ENCODE data around the gene SRP68.

Gene SRP68

DNA sequence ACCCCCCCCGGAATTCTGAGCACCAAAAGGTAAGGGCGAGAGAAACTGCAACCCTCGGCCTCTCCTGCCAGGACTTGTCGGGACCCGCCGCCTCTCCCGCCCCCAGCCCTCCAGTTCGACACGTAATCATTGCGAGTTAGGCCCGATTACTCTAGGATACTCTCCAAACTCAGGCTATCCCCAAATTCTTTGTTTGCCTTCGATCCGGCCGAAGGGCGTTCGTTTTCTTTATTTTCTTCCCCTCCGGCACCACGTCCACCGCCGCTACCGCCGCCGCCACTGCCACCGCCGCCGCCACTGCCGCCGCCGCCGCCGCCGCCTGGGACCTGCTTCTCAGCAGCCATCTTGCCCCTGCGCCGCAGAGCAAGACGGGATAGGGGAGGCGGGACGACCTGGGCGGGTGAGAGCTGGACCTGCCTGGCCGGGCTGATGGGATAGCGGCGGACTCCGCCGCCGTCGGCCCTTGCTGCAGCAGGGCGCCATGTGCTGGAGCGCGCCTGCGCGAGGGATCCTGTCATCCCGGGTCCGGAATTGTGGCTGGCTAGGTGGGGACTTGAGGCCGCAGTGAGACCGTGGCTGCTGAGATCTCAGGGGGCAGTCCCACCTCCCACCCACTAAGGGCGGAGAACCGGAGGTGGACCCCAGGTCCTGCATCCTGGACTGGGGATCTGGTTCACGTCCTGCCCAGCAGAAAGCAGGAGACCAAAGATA lies at the start of gene SRP68:
Gene SRP68 (minus strand): TSS at position 370 of the 711 bp plus-strand sequence. CDS start 26 bp downstream, at position 344.
- peak; percentile 89 for DNase-seq (ENCODE audit: low spot score)

DNA sequence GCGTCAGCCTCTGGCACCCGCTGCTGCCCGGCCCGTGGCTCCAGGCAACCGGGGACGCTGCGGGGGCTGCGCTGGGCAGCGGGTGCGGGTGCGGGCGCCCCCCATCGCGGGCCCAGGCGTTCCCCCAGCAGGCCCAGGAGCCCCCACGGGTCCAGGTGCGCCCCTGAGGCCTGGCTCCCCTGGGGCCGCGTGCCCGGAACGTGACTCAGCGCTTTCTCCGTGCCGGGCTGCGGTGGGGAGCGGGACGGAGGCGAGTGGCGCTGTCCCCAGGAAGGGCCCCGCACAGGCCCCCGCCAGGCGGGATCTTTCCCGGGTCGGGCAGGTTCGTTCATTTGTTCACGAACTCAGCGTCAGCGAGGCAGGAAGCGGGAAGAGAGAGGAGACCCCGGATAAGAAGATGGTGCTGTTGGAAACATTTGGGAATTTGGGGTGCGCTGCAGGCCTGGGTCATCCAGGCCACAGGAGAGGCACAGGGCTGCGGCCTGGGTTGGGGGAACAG lies 49.7 kb upstream of the SRP68 start:
- no peak for DNase-seq (ENCODE audit: low spot score)

DNA sequence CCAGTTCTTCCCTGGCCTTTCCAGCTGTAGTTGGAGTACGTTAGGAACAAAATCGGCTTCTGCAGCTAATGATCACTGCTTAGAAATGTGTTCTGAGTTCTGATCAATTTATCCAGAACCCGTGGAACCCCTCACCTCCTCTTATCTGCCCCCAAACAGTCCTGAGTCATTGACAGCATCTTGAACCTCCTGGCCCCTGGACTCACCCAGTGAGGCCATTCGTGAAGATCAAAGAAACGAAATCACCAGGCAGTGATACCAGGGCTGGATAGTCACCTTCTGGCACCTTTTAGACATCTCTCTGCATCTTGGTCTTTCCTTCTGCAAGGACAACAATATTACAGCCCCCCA lies 48.3 kb upstream of the SRP68 start:
- DNase-seq (ENCODE audit: low spot score), result no peak

DNA sequence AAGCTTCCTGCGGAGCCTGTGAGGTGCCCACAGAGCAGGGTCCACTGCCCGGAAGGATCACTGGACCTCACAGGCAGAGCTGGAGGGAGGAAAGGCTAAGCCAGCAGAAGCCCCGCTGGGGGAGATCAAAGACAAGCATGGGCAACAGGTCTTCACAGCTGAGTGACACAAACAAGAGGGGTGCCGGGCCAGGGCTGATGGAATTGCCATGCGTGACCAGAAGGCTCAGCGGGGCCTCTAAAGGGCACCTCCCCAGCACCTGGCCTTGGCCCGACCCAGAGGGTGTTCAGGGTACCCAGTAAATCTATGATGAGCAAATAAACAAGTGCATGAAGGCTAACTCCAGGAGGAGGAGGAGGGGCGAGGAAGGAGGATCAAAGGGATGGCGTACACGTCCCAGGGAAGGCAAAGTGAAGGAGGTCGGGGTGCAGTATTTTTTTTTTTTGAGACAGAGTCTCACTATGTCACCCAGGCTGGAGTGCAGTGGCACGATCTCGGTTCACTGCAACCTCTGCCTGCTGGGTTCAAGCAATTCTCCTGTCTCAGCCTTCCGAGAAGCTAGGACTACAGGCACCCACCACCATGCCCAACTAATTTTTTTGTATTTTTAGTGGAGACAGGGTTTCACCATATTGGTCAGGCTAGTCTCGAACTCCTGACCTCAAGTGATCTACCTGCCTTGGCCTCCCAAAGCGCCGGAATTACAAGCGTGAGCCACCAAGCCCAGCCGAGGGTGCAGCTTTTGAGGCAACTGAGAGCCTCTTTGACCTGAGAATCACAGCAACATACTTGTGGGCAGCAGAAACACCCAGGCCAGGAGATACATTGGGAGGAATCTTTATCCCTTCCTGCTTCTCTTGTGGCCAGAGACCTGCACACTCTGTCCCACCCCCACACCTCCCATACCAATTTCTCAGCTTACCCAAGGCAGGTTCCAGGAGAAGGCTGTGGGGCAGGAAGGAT lies 47.4 kb upstream of the SRP68 start:
- DNase-seq (ENCODE audit: low spot score), result no peak

DNA sequence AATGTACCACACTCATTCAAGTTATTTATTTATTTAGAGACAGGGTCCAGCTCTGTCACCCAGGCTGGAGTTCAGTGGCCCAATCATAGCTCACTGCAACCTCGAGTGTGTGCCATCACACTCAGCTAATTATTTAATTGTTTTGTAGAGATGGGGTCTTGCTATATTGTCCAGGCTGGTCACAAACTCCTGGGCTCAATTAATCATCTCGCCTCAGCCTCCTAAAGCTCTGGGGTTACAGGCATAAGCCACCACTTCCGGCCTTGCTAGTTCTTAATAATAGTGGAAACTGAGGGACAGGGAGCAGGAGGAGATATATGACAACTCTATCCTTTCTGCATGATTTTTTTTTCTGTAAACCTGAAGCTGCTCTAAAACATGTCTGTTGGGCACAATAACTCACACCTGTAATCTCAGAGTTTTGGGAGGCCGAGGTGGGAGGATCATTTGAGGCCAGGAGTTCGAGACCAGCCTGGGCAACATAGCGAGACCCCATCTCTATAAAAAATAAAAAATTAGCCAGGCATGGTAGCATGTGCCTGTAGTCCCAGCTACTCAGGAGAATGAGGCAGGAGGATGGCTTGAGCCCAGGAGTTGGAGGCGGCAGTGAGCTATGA lies 42.9 kb upstream of the SRP68 start:
- DNase-seq (ENCODE audit: low spot score), result no peak

DNA sequence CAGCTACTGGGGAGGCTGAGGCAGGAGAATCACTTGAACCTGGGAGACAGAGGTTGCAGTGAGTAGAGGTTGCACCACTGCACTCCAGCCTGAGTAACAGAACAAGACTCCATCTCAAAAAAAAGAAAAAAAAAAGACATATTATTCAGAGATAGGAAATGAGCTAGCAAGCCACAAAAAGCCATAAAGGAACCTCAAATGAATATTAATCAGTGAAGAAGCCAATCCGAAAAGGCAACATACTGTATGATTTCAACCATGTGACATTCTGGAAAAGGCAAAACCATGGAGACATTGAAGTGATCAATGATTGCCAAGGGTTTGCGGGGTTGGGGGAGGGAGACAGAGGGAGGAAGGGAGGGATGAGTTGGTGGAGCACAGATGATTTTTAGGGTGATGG lies 39.6 kb upstream of the SRP68 start:
- no peak for DNase-seq (ENCODE audit: low spot score)

DNA sequence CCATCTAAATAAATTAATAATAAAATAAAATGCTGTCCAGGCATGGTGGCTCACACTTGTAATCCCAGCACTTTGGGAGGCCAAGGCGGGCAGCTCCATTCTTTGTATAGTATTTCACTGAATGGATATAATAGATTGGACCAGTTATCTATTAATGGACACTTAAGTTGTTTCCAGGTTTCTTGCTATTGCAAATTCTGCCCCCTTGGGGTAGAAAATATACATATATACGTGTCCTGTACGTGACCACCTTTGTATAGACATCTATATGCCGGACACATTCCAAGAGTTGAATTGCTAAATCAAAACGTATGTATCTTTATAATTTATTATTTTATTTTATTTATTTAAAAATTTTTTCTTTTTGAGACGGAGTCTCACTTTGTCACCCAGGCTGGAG lies 35.2 kb upstream of the SRP68 start:
- DNase-seq (ENCODE audit: low spot score), result no peak

DNA sequence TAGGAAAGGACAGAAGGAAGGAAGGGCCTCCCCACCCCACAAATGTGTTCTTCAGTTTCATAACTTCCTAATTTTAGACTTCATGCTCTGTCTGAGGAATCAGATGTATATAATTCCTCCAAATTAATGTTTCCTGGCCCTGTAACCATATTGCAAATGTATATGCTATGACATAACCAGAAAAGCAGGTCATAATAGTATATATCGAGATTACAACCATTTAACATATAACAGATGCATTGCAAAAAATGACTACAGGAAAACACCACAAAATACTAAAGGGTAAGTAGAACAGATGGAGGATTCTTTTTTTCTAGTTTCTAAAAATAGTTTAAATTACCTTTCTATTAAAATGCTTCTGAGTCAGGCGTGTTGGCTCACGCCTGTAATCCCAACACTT lies 34.4 kb upstream of the SRP68 start:
- DNase-seq (ENCODE audit: low spot score), result no peak

DNA sequence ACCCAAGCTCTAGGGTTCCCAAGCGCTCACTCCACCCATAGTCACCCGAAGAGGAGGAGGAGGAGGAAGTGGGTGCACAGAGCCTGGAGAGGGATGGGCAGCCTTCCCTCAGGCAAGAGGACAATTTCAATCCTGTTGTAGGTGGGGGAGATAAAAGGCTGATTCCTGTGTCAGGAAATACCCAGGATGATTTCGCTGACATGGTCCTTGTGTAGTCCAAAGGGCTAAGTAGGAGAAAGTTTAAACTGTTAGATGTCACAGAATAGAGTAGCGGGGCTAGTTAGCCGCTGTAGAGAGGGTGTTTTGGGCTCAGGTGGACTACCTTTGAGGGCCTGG lies 32.5 kb upstream of the SRP68 start:
- no peak for DNase-seq (ENCODE audit: low spot score)

DNA sequence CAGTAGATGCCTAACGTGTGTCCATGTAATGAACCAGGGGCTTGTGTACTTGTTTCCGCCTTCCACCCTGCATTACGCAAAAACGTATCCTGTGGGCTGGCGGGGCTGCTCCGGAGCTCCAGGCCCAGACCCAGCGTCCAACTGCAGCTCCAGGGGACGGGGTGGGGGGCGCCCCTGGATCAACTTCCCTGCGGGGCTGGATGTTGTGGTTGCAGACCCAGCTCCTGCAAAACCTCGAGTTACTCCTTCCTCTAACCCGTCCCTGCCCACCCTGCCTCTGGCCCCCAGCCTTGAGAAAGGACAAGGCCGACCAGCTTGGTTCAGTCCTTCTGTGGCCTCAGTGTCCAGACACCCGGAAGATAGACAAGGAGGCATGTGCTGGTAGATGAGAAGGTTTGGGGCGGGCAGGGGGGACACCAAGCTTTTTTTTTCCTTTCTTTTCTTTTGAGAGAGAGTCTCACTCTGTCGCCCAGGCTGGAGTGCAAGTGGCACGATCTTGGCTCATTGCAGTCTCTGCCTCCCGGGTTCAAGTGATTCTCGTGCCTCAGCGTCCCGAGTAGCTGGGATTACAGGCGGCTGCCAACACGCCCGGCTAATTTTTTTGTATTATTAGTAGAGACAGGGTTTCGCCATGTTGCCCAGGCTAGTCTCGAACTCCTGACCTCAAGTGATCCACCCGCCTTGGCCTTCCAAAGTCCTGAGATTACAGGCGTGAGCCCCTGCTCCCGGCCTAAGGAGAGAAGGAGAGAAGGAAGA lies 32.0 kb upstream of the SRP68 start:
- DNase-seq (ENCODE audit: low spot score), result no peak

DNA sequence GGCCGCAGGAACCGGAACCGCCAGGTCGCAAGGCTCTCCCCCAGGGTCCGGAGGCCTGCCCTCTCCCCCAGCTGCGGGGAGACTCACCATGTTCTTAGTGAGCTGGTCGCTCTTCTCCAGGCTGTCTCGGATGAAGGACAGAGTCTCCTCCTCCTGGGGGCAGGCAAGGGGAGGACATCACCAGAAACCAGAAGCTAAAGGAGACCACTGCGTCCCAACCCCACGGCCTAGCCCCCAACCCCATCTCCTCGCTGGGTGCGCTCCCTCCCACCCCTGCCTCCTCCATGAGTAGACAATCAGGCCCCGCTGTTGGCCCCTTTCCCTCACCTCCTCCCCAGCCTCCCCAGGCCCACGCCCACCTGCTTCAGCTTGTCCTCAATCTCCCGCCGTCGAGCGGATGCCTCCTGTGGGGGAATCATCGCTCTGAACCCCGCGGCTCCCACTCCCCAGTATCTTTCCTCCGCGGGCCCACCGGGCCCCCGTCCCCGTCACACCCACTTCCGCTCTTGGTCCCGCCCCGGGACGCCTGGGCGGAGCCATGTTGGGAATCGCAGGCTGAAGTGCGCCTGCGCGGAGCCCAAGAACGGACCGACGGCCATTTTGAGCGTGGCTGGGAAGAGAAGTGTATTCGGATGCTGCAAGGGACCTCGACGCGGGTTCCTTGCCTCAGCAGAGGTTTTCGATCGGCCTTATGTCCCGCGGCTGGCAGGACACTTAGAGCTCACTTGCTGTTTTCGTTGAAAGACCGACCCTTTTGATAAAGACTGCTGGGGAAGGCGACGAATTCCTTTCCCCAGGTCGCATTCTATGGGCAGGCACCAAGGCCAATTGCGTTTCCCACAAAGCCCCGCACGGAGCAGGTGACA lies 31.2 kb upstream of the SRP68 start, which contains the start of gene EXOC7:
Gene EXOC7 (minus strand): TSS at position 514 of the 866 bp plus-strand sequence. CDS start 95 bp downstream, at position 419.
- peak; percentile 92 for DNase-seq (ENCODE audit: low spot score)

DNA sequence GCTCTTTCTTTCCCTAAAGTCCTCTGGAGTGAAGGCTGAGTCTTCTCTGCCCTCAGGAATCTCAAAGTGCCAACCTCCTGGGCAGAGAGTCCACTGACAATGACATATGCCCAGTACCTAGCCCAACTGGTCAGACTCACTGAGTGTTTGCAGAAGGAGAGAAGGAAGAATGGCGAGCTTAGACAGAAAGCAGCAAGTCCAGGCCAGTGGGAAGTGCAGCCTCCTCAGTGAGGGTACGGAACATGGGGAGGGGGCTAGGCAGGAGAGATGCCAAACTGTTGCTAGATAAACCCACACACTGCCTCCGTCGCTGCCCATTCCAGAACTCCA lies 30.6 kb upstream of the SRP68 start:
- DNase-seq (ENCODE audit: low spot score), result no peak

DNA sequence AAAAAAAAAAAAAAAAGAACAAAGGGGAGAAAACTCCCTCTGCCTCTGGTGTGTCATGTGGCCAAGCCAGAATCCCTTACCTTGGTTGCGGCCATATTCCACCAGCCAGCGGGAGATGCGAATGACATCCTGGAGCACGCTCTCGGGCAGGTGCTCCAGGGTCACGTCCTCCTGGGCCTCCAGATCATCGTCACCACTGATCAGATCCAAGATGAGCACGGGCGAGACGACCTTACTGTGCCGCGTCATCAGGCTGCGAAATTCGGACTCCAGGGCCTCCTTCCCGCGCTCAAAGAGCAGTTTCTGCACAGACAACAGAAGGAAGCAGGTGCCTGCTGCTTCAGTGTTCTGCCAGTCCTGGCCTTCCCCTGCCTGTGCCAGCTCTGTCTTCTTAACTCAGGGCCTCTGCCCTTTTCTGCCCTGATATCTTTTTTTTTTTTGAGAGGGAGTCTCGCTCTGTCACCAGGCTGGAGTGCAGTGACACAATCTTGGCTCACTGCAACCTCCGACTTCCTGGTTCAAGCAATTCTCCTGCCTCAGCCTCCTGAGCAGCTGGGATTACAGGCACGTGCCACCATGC lies 25.5 kb upstream of the SRP68 start:
- no peak for DNase-seq (ENCODE audit: low spot score)

DNA sequence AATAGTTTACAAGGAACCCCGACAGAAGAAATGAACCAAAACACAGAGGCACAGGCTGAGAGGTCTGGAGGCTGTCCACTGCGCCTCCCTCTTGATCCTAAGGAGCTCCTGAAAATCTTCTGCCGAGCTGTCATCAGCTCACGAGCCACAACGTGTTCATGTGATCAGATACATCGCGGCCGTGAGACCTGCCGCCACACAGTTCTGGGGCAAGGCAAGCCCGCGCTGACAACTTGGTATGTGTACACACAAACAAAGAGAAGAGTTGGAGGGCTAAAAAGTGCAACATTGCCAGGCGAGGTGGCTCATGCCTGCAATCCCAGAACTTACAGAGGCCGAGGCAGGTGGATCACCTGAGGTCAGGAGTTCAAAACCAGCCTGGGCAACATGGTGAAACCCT lies 23.6 kb upstream of the SRP68 start:
- no peak for DNase-seq (ENCODE audit: low spot score)

DNA sequence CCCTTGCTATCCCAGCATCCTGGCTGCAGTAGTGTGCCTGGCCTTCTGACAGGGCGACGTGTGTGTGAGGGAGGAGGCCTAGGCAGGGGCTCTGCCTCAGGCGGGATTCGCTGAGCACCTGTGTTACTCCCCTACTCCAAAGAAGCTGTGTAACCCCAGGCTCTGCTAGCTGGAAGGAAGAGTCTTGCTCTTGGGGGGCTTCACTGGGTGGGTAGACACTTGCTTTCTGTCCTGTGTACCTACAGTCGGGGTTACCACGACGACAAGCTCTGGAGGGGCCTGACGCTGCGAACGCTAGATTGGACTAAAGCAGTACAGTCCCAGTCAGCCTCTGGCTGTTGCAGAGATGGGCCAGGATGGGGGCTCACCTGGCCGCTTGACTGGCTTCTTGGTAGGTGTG lies 21.7 kb upstream of the SRP68 start:
- DNase-seq (ENCODE audit: low spot score), result no peak

DNA sequence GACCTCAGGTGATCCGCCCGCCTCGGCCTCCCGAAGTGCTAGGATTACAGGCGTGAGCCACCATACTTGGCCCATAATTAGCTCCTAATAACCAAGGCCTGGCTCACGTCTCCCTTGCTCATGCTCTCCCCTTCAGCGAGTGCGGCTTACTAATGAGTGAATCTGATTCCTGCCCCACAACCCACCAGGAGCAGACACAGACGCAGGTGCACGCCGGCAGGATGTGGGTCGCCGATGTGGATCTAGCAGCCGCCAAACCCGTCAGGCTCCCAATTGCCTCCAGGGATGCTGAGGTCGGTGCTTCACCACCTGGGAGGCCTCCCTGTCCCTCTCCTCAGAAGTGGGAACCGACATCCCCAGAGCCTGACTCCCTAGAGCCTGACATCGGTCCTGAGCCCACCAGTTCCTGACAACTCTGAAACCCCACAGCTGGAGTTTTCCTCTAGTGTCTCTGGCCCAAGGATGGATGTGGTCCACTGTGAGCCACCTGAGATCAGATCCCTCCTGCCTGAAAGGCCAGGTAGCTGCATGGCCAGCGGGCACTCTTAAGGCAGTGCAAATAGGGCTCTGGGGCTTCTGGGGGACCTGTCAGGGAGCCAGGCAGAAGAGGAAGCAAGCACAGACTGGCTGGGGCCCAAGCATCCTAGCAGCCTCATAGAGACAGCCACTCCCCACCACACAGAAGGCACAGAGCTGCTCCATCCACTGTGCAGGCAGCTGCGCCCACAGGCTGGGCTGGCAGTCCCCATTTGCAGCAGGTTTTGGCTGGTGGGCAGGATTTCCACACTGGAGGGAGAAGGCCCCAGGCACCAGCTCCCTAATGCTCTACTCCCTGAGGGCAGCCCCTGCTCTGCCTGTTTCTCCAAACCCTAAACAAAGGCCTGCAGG lies 20.5 kb upstream of the SRP68 start:
- DNase-seq (ENCODE audit: low spot score), result no peak

DNA sequence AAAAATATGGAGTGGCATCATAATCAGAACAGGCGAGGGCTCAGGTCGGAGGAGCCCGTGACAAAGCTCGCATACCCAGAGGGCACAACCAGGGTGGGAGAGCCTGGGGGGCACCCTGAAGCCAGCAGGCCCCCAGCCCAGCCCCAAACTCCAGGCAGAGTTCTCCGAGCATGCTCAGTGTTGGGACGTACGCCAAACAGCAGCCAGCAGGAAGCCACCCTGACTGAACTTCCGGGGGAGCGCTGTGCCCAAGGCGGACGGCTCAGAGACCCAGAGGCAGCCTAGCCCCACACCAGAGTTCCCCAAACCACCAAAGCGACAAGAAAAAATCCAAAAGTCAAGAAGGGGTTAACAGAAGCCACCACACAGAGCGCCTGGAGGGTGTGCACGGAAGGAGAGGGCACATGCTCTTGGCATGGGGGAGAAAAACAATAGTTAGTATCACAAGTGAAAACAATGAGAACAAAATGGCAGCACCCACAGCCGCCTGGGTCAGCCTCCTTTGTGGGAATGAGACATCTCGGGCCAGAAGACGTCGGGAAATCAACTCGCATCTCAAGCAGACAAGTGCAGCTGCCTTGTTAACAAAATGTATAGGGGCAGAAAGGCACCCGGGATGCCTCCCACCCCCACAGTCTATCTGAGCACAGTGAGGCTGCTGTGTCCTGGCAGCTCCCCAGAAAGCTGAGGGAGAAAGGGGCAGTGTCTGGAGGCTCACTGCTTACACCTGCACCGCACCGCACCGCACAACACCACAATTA lies 19.4 kb upstream of the SRP68 start:
- DNase-seq (ENCODE audit: low spot score), result no peak

DNA sequence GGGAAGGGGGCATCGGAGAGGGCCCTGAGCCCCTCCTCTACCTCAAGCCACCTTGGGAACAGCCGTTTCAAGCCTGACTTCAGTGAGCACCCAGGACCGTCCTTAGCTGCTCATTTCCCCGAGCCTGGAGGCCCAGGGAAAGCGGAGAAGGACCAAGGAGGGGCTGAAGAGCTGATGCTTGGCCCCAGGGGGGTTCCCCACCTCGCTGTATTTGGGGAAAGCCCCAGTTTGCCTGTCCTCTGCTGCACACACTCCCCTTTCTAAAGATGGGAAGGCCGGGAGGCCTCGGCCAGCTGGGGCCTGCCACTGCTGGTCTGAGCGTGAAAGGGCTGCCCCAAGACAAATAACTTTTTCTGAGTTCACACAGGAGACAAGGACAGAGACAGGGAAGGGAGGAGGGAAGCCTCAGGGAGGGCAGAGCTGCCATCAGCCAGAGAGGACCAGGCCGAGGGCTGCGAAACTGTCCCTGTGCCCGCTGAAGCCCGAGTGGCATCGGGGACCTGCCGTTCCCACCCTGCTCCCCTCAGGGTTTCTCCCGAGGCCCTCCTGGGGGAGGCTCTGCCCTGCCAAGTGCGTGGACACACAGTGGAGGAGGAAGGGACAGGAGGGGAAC lies 18.3 kb upstream of the SRP68 start:
- no peak for DNase-seq (ENCODE audit: low spot score)
